HepG2 (cell line): ENCODE results near the gene STEAP2. TPM values are rescaled to one million over a fixed set of nuclear protein-coding genes. Genes with fewer than 3 reads are reported as not detected.

Source experiments
- ATAC-seq: fragments of 200-7000 bp; cut with Tn5 transposase; 3 replicates; pipeline ENCODE4 v1.9.1; 2020; ENCODE audit warnings: mild to moderate bottlenecking, moderate library complexity
- BruUV-seq: library from RNA; stranded (reverse); fragments of 400-500 nt; replicated peaks from 2 replicates; lab custom pipeline; 2021; lab: Mats Ljungman, UMichigan
- CTCF ChIA-PET: fragments of 300-600 bp; formaldehyde crosslinking; extraction: SDS; loops from one replicate; lab custom pipeline; 2021; ENCODE audit warnings: low total read pairs, inconsistent platforms, low intra/inter-chr PET ratio; lab: Yijun Ruan, JAX
- POLR2A ChIA-PET: fragments of 350-600 bp; sonication (Branson Sonifier 250); formaldehyde crosslinking; loops from one replicate; lab custom pipeline; 2020; ENCODE audit warnings: antibody characterized with exemption, inconsistent platforms; lab: Yijun Ruan, JAX
- DNase-seq: peaks from one replicate; pipeline ENCODE4 v3.0.0-alpha.2; 2015; ENCODE audit warnings: low spot score
- FAIRE-seq: peaks from 3 replicates; lab custom pipeline; 2011; peaks lifted over from hg19 to GRCh38; lab: Jason Lieb, UNC
- H2AFZ ChIP-seq: one replicate; pipeline ENCODE4 v1.6.1; 2011; ENCODE audit warnings: low read length, inconsistent platforms
- H3K27ac ChIP-seq: fragments of 300-600 bp; 3 replicates; pipeline ENCODE4 v1.8.0; 2011; ENCODE audit warnings: mixed run types, mild to moderate bottlenecking, mixed read lengths, low read length, inconsistent platforms; ENCODE audit not compliant: insufficient read depth; ENCODE audit errors: extremely low read length
- H3K27me3 ChIP-seq, 2 experiments: fragments of 200-600 bp in 1 of 2; 2 replicates in 1 of 2; 3 replicates in 1 of 2; pipeline versions ENCODE4 v1.6.0 to v1.8.0; 2011; ENCODE audit warnings: low read length in 2 of 2, mild to moderate bottlenecking in 2 of 2, moderate library complexity in 2 of 2, inconsistent platforms in 1 of 2; ENCODE audit not compliant: insufficient read depth in 2 of 2, control insufficient read depth in 1 of 2
- H3K36me3 ChIP-seq, 2 experiments: fragments of 200-600 bp in 1 of 2; replicated peaks in 1 of 2; 2 replicates in 1 of 2; 3 replicates in 1 of 2; pipeline versions ENCODE4 v1.5.1 to v1.8.0; 2011; ENCODE audit warnings: low read length in 2 of 2, inconsistent platforms in 1 of 2; ENCODE audit not compliant: insufficient read depth in 2 of 2, control insufficient read depth in 1 of 2
- H3K4me1 ChIP-seq: 2 replicates; pipeline ENCODE4 v1.5.1; 2012; ENCODE audit warnings: low read length, inconsistent platforms; ENCODE audit not compliant: insufficient read depth
- H3K4me2 ChIP-seq: 2 replicates; pipeline ENCODE4 v1.6.0; 2011; ENCODE audit warnings: low read depth, low read length, inconsistent platforms
- H3K4me3 ChIP-seq, 3 experiments: fragments of 200-600 bp in 1 of 3; sonication (generic), shearing (Covaris generic) in 1 of 3; replicated peaks in 1 of 3; 2 replicates each; pipeline ENCODE4 v1.5.1; 2011 to 2016; ENCODE audit warnings: low read length in 3 of 3, inconsistent platforms in 2 of 3, low read depth in 2 of 3, mild to moderate bottlenecking in 2 of 3, control low read depth in 1 of 3, mixed read lengths in 1 of 3; ENCODE audit not compliant: insufficient read depth in 1 of 3
- H3K79me2 ChIP-seq: one replicate; pipeline ENCODE4 v1.6.1; 2011; ENCODE audit warnings: low read length, inconsistent platforms; ENCODE audit not compliant: insufficient read depth
- H3K9ac ChIP-seq: 2 replicates; pipeline ENCODE4 v1.6.0; 2011; ENCODE audit warnings: mild to moderate bottlenecking, low read depth, low read length, inconsistent platforms; ENCODE audit not compliant: insufficient read depth
- H3K9me3 ChIP-seq: 2 replicates; pipeline ENCODE4 v1.5.1; 2012; ENCODE audit warnings: mild to moderate bottlenecking, low read length
- H4K20me1 ChIP-seq: 2 replicates; pipeline ENCODE4 v1.6.0; 2011; ENCODE audit warnings: inconsistent platforms, mild to moderate bottlenecking, low read length, moderate library complexity; ENCODE audit not compliant: insufficient read depth
- ASH2L ChIP-seq: fragments of 300-600, 200-600 bp; sonication (generic); IDR thresholded peaks from 2 replicates; pipeline ENCODE4 v1.7.0; 2017; ENCODE audit warnings: low read depth, mild to moderate bottlenecking, moderate library complexity, mixed read lengths, low read length; ENCODE audit not compliant: insufficient read length
- HCFC1 ChIP-seq: fragments of 150-350 bp; IDR thresholded peaks from 2 replicates; pipeline ENCODE4 v1.6.1; 2014; ENCODE audit warnings: low read depth, low read length
- HNF1A ChIP-seq, 2 experiments: sonication (generic) in 1 of 2; formaldehyde crosslinking in 1 of 2; IDR thresholded peaks; 2 replicates each; pipeline versions ENCODE4 v1.4.0 to v1.6.1; 2016 to 2020; ENCODE audit warnings: borderline replicate concordance in 1 of 2, low read depth in 1 of 2, mild to moderate bottlenecking in 1 of 2, missing genetic modification reagents in 1 of 2
- KAT8 ChIP-seq: IDR thresholded peaks from 2 replicates; pipeline ENCODE4 v1.6.1; 2016; ENCODE audit warnings: missing genetic modification reagents, missing compliant biosample characterization
- KDM3A ChIP-seq: IDR thresholded peaks from 2 replicates; pipeline ENCODE4 v1.6.1; 2018; ENCODE audit warnings: low read depth, missing compliant biosample characterization
- KDM4B ChIP-seq: sonication (generic); formaldehyde crosslinking; IDR thresholded peaks from 2 replicates; pipeline ENCODE4 v1.4.0; 2020; ENCODE audit warnings: missing genetic modification reagents
- NPAS2 ChIP-seq: sonication (generic); formaldehyde crosslinking; IDR thresholded peaks from 2 replicates; pipeline ENCODE4 v1.8.0; 2022; ENCODE audit warnings: mild to moderate bottlenecking, missing genetic modification reagents, borderline replicate concordance
- RBFOX2 ChIP-seq: fragments of 200-400 bp; formaldehyde crosslinking; IDR thresholded peaks from 2 replicates; pipeline ENCODE4 v1.6.1; 2017; ENCODE audit warnings: low read depth, mild to moderate bottlenecking, low read length
- TEF ChIP-seq: sonication (generic); formaldehyde crosslinking; IDR thresholded peaks from 2 replicates; pipeline ENCODE4 v1.5.0; 2020; ENCODE audit warnings: missing genetic modification reagents
- U2AF1 ChIP-seq: fragments of 200-400 bp; formaldehyde crosslinking; optimal IDR thresholded peaks from 2 replicates; pipeline ENCODE3; 2017; ENCODE audit warnings: mild to moderate bottlenecking, low read depth, low read length
- ZBTB34 ChIP-seq: sonication (generic); formaldehyde crosslinking; IDR thresholded peaks from 2 replicates; pipeline ENCODE4 v1.8.0; 2022; ENCODE audit warnings: mild to moderate bottlenecking, missing genetic modification reagents
- ZNF274 ChIP-seq: sonication (generic); formaldehyde crosslinking; IDR thresholded peaks from 2 replicates; pipeline ENCODE4 v1.5.1; 2020; ENCODE audit warnings: mild to moderate bottlenecking, missing genetic modification reagents
- ZNF790 ChIP-seq: sonication (generic); formaldehyde crosslinking; IDR thresholded peaks from 2 replicates; pipeline ENCODE4 v1.8.0; 2022; ENCODE audit warnings: missing genetic modification reagents, mild to moderate bottlenecking, borderline replicate concordance
- WGBS: methylation state at CpG from one replicate; pipeline ENCODE4 v1.1.6; 2017; ENCODE audit warnings: low lambda C conversion rate; 5-methylcytosine and 5-hydroxymethylcytosine counted together
- in situ Hi-C: cut with HindIII; loops from 2 replicates; pipeline ENCODE4 v1.10.0; 2017; ENCODE audit warnings: low pct_unique_long_range_greater_than_20kb; ENCODE audit not compliant: extremely low pct_ligation_motif_present
- intact Hi-C: fragments of 100-400 bp; cut with micrococcal nuclease; formaldehyde crosslinking; loops from one replicate; pipeline ENCODE4 v1.10.0; 2022; ENCODE audit not compliant: unreplicated experiment
- polyA plus RNA-seq, 8 experiments: library from polyadenylated mRNA; depleted of rRNA in 3 of 8; stranded (reverse) in 7 of 8; unstranded in 1 of 8; fragments of >200 nt; fragmentation: Illumina TruSeq in 4 of 8; extraction: Trizol in 4 of 8; gene quantifications; 2 replicates each; pipeline versions ENCODE4 v1.2.1 to v1.2.3, GENCODE V29; 2011 to 2016; ENCODE audit warnings: low read depth in 4 of 8, missing spikeins in 1 of 8, mixed read lengths in 1 of 8; ENCODE audit not compliant: insufficient read depth in 1 of 8
- total RNA-seq, 5 experiments: library from RNA; depleted of rRNA; stranded (reverse); fragments of >200 nt; fragmentation: Illumina TruSeq; extraction: Trizol; gene quantifications; 2 replicates each; pipeline ENCODE4 v1.2.3, GENCODE V29; 2016; ENCODE audit warnings: low read depth in 1 of 5
- TF ChIP-seq, protein P1 (sequence below), 2 experiments: sonication (generic) in 1 of 2; formaldehyde crosslinking in 1 of 2; IDR thresholded peaks; 2 replicates each; pipeline versions ENCODE4 v1.4.0 to v1.6.1; 2018 to 2020; ENCODE audit warnings: missing genetic modification reagents in 2 of 2, borderline replicate concordance in 1 of 2, low read depth in 1 of 2, mild to moderate bottlenecking in 1 of 2, missing biosample characterization in 1 of 2

The STEAP2 gene
- total and polyA plus RNA-seq, 2 of the 13 experiments (the other 11 are each of a cell fraction or from before 2014, with no cell fraction given) = 4.3 to 4.4 TPM

DNA sequence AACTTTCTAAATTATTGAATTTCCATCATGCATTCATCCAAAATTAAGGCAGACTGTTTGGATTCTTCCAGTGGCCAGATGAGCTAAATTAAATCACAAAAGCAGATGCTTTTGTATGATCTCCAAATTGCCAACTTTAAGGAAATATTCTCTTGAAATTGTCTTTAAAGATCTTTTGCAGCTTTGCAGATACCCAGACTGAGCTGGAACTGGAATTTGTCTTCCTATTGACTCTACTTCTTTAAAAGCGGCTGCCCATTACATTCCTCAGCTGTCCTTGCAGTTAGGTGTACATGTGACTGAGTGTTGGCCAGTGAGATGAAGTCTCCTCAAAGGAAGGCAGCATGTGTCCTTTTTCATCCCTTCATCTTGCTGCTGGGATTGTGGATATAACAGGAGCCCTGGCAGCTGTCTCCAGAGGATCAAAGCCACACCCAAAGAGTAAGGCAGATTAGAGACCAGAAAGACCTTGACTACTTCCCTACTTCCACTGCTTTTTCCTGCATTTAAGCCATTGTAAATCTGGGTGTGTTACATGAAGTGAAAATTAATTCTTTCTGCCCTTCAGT, 25.3 kb downstream of the STEAP2 start:
- Histone ChIP-seq H3K27ac (no peak overlapping the region), H3K9ac (no peak overlapping the region), H3K9me3 (no peaks in the 10 kb centered on the region), H3K4me1 (no peaks in the 10 kb centered on the region), H3K4me2 (no peak overlapping the region), H3K79me2 (no peaks in the 10 kb centered on the region), H3K4me3 (no peak overlapping the region), H3K36me3 (no peaks in the 10 kb centered on the region), H2AFZ (no peak overlapping the region), H3K27me3 (no peaks in the 10 kb centered on the region), H4K20me1 (no peaks in the 10 kb centered on the region)
- intact Hi-C loops (loop anchor here (5.0 kb wide), 1 partner anchor 40 kb away; no protein-coding TSS in a partner anchor), in situ Hi-C loops (no loop called here)
- DNase-seq (no peak), ATAC-seq (no peak), FAIRE-seq (no peak)
- POLR2A ChIA-PET = no interaction called here
- BruUV-seq = no TSS peak
- CTCF ChIA-PET = no interaction called here
- 96% methylated on average over 1 of the region's 1 CpG for WGBS
- TF ChIP-seq KDM3A (CRISPR knock-in tag) (no peak), KDM4B (CRISPR knock-in tag) (no peak), ZBTB34 (CRISPR knock-in tag) (no peak), RBFOX2 (no peak), ASH2L (no peak), TEF (CRISPR knock-in tag) (no peak), HNF1A (IDR thresholded peaks at IDR 0.05; ENCODE audit: low read depth) (no peak), HNF1A (CRISPR knock-in tag; IDR thresholded peaks at IDR 0.05; ENCODE audit: borderline replicate concordance) (no peak), HCFC1 (no peak), ZNF790 (CRISPR knock-in tag) (no peak), NPAS2 (CRISPR knock-in tag) (no peak), U2AF1 (no peak), KAT8 (CRISPR knock-in tag) (no peak), ZNF274 (no peak)
- TF ChIP-seq, protein P1, sequence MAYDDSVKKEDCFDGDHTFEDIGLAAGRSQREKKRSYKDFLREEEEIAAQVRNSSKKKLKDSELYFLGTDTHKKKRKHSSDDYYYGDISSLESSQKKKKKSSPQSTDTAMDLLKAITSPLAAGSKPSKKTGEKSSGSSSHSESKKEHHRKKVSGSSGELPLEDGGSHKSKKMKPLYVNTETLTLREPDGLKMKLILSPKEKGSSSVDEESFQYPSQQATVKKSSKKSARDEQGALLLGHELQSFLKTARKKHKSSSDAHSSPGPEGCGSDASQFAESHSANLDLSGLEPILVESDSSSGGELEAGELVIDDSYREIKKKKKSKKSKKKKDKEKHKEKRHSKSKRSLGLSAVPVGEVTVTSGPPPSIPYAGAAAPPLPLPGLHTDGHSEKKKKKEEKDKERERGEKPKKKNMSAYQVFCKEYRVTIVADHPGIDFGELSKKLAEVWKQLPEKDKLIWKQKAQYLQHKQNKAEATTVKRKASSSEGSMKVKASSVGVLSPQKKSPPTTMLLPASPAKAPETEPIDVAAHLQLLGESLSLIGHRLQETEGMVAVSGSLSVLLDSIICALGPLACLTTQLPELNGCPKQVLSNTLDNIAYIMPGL (CRISPR knock-in tag; IDR thresholded peaks at IDR 0.05; ENCODE audit: borderline replicate concordance in 1 of 2, low read depth in 1 of 2) = no peak
